Coronary artery (tissue), 2 donors: ENCODE results near the gene RAD51B.

Experiments
- DNase-seq: peaks from one replicate; pipeline ENCODE4 v3.0.0-alpha.2; 2017; ENCODE audit warnings: low spot score
- H3K27ac ChIP-seq, 2 donors: fragments of 200-600 bp; sonication (generic); one replicate each; pipeline ENCODE4 v1.5.1; 2016 to 2019
- H3K4me3 ChIP-seq: fragments of 200-600 bp; sonication (generic); 2 replicates; pipeline ENCODE4 v1.5.1; 2016; ENCODE audit warnings: mild to moderate bottlenecking, moderate library complexity
- TF ChIP-seq, protein P1 (sequence below): fragments of 200-600 bp; sonication (generic); IDR thresholded peaks from one replicate; pipeline ENCODE4 v1.5.1; 2019; ENCODE audit warnings: antibody characterized with exemption

The RAD51B gene

DNA sequence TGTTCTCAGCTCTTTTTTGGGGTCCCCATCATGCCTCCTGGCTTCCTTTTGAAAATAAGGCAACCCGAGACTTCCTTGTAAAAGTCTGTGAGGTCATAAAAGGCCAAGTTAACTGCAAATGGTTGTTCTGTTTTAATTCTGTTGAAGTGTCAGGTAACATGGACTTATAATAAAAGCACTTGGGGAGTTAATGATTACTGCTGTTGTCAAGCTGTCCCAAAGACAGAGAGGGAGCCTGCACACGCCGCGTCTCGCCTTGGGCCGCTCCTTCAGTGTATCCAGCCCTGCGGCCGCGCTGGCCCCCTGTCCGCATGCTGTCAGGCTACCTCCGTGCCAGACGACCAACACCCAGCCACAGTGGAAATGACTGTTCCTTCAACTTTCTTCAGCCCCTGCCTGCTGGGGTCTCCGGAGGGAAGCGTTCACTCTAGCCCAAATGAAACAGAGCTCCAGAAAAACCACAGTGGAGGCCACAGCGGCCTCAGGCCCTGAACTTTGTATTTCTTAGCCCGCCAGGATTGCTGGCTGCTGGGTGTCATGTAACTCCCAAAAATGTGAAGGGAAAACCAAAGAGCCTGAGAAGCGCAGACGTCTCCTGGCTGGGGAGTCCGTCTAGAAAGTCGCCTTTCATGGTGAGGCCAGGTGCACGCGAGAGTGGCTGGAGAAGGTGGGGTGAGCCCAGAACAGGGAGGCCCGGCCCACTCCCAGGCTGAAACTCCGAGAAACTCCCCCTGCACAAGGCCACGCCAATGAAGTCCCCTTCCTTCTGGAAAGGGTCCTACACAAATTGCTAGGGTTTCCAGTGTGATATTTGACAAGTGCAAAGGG is 784.2 kb downstream of the RAD51B start:
- H3K27ac ChIP-seq, result no peak overlapping the region
- no peak overlapping the region for H3K4me3 ChIP-seq
- TF ChIP-seq, protein P1, sequence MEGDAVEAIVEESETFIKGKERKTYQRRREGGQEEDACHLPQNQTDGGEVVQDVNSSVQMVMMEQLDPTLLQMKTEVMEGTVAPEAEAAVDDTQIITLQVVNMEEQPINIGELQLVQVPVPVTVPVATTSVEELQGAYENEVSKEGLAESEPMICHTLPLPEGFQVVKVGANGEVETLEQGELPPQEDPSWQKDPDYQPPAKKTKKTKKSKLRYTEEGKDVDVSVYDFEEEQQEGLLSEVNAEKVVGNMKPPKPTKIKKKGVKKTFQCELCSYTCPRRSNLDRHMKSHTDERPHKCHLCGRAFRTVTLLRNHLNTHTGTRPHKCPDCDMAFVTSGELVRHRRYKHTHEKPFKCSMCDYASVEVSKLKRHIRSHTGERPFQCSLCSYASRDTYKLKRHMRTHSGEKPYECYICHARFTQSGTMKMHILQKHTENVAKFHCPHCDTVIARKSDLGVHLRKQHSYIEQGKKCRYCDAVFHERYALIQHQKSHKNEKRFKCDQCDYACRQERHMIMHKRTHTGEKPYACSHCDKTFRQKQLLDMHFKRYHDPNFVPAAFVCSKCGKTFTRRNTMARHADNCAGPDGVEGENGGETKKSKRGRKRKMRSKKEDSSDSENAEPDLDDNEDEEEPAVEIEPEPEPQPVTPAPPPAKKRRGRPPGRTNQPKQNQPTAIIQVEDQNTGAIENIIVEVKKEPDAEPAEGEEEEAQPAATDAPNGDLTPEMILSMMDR, result no peak
- DNase-seq, result no peak

DNA sequence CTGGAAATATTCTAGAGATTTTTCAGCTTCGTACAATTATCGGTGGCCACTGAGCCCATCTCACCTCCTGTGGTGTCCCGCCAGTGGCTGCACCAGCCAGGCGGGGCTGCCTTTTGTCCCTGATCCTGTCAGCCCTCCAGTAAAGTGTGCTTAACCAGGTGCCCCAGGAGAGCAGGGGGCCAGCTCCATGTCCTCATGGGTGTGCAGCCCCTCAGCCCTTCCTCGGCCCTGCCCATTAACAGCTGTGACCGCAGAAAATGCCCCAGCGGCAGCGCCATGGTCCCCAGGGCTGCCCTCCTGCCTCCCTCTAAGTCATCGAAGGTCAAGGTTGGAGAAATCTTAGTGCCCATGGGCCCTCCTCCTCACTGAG is 784.8 kb downstream of the RAD51B start:
- Histone ChIP-seq H3K4me3 (no peak overlapping the region), H3K27ac (no peak overlapping the region)
- DNase-seq, result no peak
- TF ChIP-seq, protein P1, result no peak

DNA sequence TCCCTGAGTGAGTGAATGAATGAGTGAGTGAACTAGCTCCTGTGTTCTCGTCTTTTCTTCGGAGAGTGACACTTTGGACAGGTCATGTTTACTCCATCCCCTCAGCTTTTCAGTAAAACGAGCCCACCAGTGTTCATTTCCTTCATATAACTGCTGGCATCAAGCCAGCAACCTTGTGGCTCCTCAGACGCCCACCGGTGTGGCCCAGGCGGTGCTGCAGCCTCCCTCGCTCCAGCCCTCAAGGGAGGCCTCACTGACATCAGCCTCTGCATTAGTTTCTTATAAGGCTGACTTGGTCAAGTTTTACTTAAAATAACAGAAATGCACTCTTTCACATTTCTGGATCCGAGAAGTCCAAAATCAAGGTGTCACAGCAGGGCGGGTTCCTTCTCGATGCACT is 785.2 kb downstream of the RAD51B start:
- TF ChIP-seq, protein P1, result no peak
- Histone ChIP-seq H3K27ac (no peak overlapping the region), H3K4me3 (no peak overlapping the region)
- DNase-seq, result peak; percentile 65

DNA sequence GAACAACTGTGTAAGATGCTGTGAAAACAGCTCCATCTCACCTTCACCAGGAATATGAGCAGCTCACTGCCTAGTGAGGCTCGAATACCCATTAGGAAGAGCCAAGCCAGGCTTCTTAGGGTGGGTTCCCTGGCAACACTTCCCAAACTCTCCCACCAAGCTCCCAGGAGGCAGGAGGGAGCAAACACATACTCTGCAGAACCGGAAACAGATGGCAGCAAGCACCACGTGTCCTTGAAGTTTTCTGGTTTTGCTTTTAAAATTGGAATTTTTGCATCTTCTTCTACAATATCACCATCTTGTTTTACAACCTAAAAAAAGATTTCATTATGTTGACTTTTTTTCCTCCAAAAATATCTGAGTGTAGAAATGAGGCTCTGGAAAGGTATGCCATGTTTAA is 786.6 kb downstream of the RAD51B start:
- TF ChIP-seq, protein P1, result no peak
- no peak overlapping the region for H3K4me3 ChIP-seq
- no peak overlapping the region for H3K27ac ChIP-seq
- no peak for DNase-seq

DNA sequence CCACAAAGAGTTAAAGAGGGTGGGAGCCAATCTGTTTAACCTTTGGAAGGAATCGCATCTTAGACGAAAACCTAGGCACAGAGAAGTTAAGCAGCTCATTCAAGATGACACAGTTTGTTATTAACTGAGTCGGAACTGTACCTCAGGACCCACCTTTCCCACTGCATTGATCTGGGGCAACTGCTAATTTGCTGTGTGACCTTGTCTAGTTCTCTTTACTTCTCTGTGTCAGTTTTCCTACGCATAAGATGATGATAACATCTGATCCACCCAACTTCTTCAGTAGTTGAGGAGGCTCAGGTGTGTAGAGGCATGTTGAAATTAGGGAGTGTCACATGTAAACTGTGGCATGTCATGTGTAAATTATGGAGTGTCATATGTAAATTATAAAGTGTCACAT is 787.1 kb downstream of the RAD51B start:
- H3K4me3 ChIP-seq, result no peak overlapping the region
- TF ChIP-seq, protein P1, result no peak
- H3K27ac ChIP-seq, result peak overlapping the region in 1 of 2 donors; percentile 79
- DNase-seq, result no peak

DNA sequence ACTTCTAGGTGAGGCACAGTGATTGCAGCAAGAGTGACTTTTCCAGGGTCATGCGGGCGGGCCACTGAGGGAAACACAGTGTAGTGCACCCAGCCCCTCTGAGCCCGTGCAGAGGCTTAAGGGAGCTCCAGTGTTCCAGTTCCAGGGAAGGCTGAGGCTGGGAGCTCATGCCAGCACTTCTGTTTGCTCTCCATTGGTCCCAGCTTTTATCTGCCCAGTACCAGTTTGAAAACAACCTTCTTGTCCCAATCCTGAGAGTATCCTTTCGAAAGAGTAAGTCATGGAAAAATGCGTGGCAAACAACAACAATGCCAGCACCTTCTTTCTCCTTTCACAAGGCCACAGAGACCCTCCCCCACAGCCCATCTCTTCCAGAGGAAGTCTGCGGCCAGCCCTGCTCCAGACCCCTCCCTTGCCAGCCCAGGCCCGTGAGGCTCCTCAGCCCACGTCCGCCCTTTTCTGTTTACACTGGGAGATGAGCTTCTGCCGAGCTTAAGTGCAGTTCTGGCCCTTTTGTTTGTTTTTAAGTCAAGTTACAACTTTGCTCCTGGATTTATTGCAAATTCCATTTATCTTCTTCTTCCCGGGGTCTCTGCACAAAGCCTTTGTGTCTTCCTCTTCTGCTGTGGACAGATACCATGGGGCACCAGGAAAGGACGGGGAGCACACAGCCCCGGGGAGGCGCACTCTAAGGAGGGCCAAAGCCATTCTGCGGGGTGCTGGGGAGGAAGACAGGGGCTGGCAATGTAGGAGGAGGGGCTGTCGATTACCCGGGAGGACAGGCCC is 787.7 kb downstream of the RAD51B start:
- H3K27ac ChIP-seq, result peak overlapping the region; percentile 48 to 79
- H3K4me3 ChIP-seq, result no peak overlapping the region
- TF ChIP-seq, protein P1, result no peak
- peak; percentile 72 for DNase-seq
